CD8-positive, alpha-beta memory T cell (primary cell): ENCODE data around the gene ZCCHC7. TPM values are rescaled to one million over a fixed set of nuclear protein-coding genes. Genes with fewer than 3 reads are reported as not detected.

Experiments
- CTCF ChIA-PET: fragments of 350-600 bp; sonication (Branson Sonifier 250); formaldehyde crosslinking; loops from one replicate; lab custom pipeline; 2021; ENCODE audit warnings: antibody characterized with exemption; lab: Charles Lee
- POLR2A ChIA-PET: fragments of 350-600 bp; sonication (Branson Sonifier 250); formaldehyde crosslinking; loops from one replicate; lab custom pipeline; 2021; ENCODE audit warnings: antibody characterized with exemption; lab: Charles Lee
- DNase-seq, 5 donors: peaks; one replicate each; pipeline versions ENCODE4 v3.0.0 to v3.0.0-alpha.2; 2020 to 2022; ENCODE audit warnings: mixed read lengths in 1 of 5
- H3K27ac ChIP-seq: one replicate; pipeline ENCODE4 v1.7.0; 2013; ENCODE audit warnings: low read depth, mild to moderate bottlenecking, low read length, moderate library complexity
- H3K27me3 ChIP-seq: 2 replicates; pipeline ENCODE4 v1.7.0; 2013; ENCODE audit warnings: low read length, mild to moderate bottlenecking; ENCODE audit not compliant: insufficient read depth, poor library complexity, severe bottlenecking
- H3K36me3 ChIP-seq: 2 replicates; pipeline ENCODE4 v1.7.0; 2013; ENCODE audit warnings: mild to moderate bottlenecking, low read length, moderate library complexity; ENCODE audit not compliant: insufficient read depth
- H3K4me1 ChIP-seq: 2 replicates; pipeline ENCODE4 v1.7.0; 2013; ENCODE audit warnings: mild to moderate bottlenecking, low read length, moderate library complexity; ENCODE audit not compliant: insufficient read depth
- H3K4me3 ChIP-seq: 2 replicates; pipeline ENCODE4 v1.7.0; 2013; ENCODE audit warnings: mild to moderate bottlenecking, low read length
- H3K9me3 ChIP-seq: 2 replicates; pipeline ENCODE4 v1.7.0; 2013; ENCODE audit warnings: mild to moderate bottlenecking, low read length
- H3K27ac Mint-ChIP-seq, 8 donors: one replicate each; pipeline ENCODE4 v1.8.0; 2020 to 2021; ENCODE audit warnings: mixed read lengths in 8 of 8, mild to moderate bottlenecking in 6 of 8, inconsistent platforms in 3 of 8, moderate library complexity in 3 of 8
- H3K27me3 Mint-ChIP-seq, 2 donors: one replicate each; pipeline ENCODE4 v1.8.0; 2020 to 2021; ENCODE audit warnings: mixed read lengths in 2 of 2, mild to moderate bottlenecking in 1 of 2, moderate library complexity in 1 of 2
- H3K36me3 Mint-ChIP-seq, 3 donors: one replicate each; pipeline ENCODE4 v1.8.0; 2020 to 2021; ENCODE audit warnings: mixed read lengths in 3 of 3, inconsistent platforms in 1 of 3, mild to moderate bottlenecking in 1 of 3
- H3K4me1 Mint-ChIP-seq, 3 donors: one replicate each; pipeline ENCODE4 v1.8.0; 2020 to 2021; ENCODE audit warnings: mixed read lengths in 3 of 3, inconsistent platforms in 1 of 3, mild to moderate bottlenecking in 1 of 3
- H3K4me3 Mint-ChIP-seq, 7 donors: one replicate each; pipeline ENCODE4 v1.8.0; 2020 to 2021; ENCODE audit warnings: mixed read lengths in 7 of 7, mild to moderate bottlenecking in 6 of 7, moderate library complexity in 4 of 7, inconsistent platforms in 2 of 7
- H3K9me3 Mint-ChIP-seq, 5 donors: one replicate each; pipeline ENCODE4 v1.8.0; 2020 to 2022; ENCODE audit warnings: mixed read lengths in 5 of 5, mild to moderate bottlenecking in 3 of 5, moderate library complexity in 2 of 5, inconsistent platforms in 1 of 5
- polyA plus RNA-seq: library from polyadenylated mRNA; unstranded; fragments of 300-500 nt; fragmentation: Illumina TruSeq; gene quantifications from one replicate; pipeline ENCODE4 v1.2.3, GENCODE V29; 2021
- total RNA-seq, 2 experiments: library from RNA; stranded (reverse); gene quantifications; one replicate each; pipeline ENCODE4 v1.2.3, GENCODE V29; 2021

ZCCHC7 gene
- total and polyA plus RNA-seq, 3 experiments from 2014 or later: 25.6 to 35.2 (median 27.1) TPM

- no peak overlapping the region for H3K4me3 Mint-ChIP-seq
- H3K36me3 ChIP-seq: no peaks in the 10 kb centered on the region
- CTCF ChIA-PET: interaction anchor here (1.1 kb wide), 1 partner anchor 10 kb away, joined by 3 read pairs; no protein-coding TSS in a partner anchor
- H3K4me1 ChIP-seq: no peaks in the 10 kb centered on the region
- POLR2A ChIA-PET: no interaction called here
- H3K36me3 Mint-ChIP-seq: peaks cover 10 to 34% (median 24%) of the 10 kb centered on the region in 3 donors
- H3K4me3 ChIP-seq: no peak overlapping the region
- no peaks in the 10 kb centered on the region for H3K9me3 Mint-ChIP-seq
- peaks cover 6 to 26% (median 8%) of the 10 kb centered on the region in 3 donors for H3K4me1 Mint-ChIP-seq
- H3K27ac Mint-ChIP-seq: no peak overlapping the region
- no peaks in the 10 kb centered on the region for H3K9me3 ChIP-seq
- no peak for DNase-seq
- H3K27ac ChIP-seq: no peak overlapping the region
- no peaks in the 10 kb centered on the region for H3K27me3 ChIP-seq
- H3K27me3 Mint-ChIP-seq: no peaks in the 10 kb centered on the region
Observed at GRCh38 chr9:37251452-37251851, 131.1 kb downstream of the ZCCHC7 start.

DNA sequence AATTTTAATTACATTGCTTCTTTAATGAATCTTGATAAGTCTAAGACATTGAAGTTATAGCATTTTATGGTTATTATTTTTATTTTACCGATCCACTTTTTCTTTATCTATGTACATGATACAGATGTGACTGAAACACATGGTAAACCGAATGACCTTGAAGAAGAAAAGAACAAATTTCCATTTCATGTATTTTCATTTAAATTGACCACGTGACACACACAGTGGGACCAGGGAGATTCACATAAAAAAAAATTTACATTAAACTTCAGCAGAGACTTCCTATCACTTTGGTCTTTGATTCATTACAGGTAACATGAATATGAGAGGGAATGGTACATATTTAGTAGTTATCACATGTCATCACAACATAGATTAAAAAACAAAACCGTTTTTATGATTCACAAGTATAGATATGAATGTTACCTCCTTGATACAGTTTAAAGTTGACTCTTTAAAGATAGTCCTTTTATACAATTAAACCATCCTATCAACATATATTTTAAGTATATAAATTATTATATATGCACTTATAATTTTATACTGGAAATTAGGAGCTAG, 133.1 kb downstream of the ZCCHC7 start:
- Mint-ChIP-seq H3K9me3 (no peaks in the 10 kb centered on the region), H3K27ac (no peak overlapping the region), H3K4me3 (no peak overlapping the region), H3K36me3 (peaks cover 14 to 38% (median 24%) of the 10 kb centered on the region in 3 donors), H3K4me1 (peaks cover 0 to 28% (median 6%) of the 10 kb centered on the region in 3 donors), H3K27me3 (no peaks in the 10 kb centered on the region)
- H3K27ac ChIP-seq: no peak overlapping the region
- H3K4me1 ChIP-seq: no peaks in the 10 kb centered on the region
- no peak for DNase-seq
- no peak overlapping the region for H3K4me3 ChIP-seq
- ChIA-PET POLR2A (no interaction called here), CTCF (no interaction called here)
- no peaks in the 10 kb centered on the region for H3K27me3 ChIP-seq
- no peaks in the 10 kb centered on the region for H3K9me3 ChIP-seq
- H3K36me3 ChIP-seq: no peaks in the 10 kb centered on the region

- no peak overlapping the region for H3K4me3 Mint-ChIP-seq
- no peaks in the 10 kb centered on the region for H3K4me1 ChIP-seq
- no peaks in the 10 kb centered on the region for H3K27me3 ChIP-seq
- no peak overlapping the region for H3K4me3 ChIP-seq
- ChIA-PET POLR2A (interaction anchor here (0.5 kb wide), 1 partner anchor 519 kb away, joined by 3 read pairs; no protein-coding TSS in a partner anchor), CTCF (no interaction called here)
- no peak overlapping the region for H3K27ac Mint-ChIP-seq
- H3K36me3 Mint-ChIP-seq: peaks cover 7 to 25% (median 13%) of the 10 kb centered on the region in 3 donors
- H3K27me3 Mint-ChIP-seq: no peaks in the 10 kb centered on the region
- peaks cover 2 to 29% (median 10%) of the 10 kb centered on the region in 3 donors for H3K4me1 Mint-ChIP-seq
- DNase-seq: no peak
- H3K9me3 ChIP-seq: no peaks in the 10 kb centered on the region
- H3K36me3 ChIP-seq: no peaks in the 10 kb centered on the region
- H3K9me3 Mint-ChIP-seq: no peaks in the 10 kb centered on the region
- H3K27ac ChIP-seq: no peak overlapping the region
Observed at GRCh38 chr9:37255187-37255586, 134.8 kb downstream of the ZCCHC7 start.

GRCh38 chr9:37255944-37256862, 135.8 kb downstream of the ZCCHC7 start:
- no peak for DNase-seq
- Histone ChIP-seq H3K9me3 (no peaks in the 10 kb centered on the region), H3K4me1 (no peaks in the 10 kb centered on the region), H3K36me3 (no peaks in the 10 kb centered on the region), H3K27me3 (no peaks in the 10 kb centered on the region), H3K4me3 (no peak overlapping the region), H3K27ac (no peak overlapping the region)
- CTCF ChIA-PET: interaction anchor here (1.1 kb wide), 1 partner anchor 48 kb away, joined by 3 read pairs; no protein-coding TSS in a partner anchor
- Mint-ChIP-seq H3K27me3 (no peaks in the 10 kb centered on the region), H3K9me3 (no peaks in the 10 kb centered on the region), H3K36me3 (peaks cover 7 to 21% (median 16%) of the 10 kb centered on the region in 3 donors), H3K4me3 (no peak overlapping the region), H3K4me1 (peaks cover 10 to 28% (median 12%) of the 10 kb centered on the region in 3 donors), H3K27ac (no peak overlapping the region)
- POLR2A ChIA-PET: no interaction called here

DNA sequence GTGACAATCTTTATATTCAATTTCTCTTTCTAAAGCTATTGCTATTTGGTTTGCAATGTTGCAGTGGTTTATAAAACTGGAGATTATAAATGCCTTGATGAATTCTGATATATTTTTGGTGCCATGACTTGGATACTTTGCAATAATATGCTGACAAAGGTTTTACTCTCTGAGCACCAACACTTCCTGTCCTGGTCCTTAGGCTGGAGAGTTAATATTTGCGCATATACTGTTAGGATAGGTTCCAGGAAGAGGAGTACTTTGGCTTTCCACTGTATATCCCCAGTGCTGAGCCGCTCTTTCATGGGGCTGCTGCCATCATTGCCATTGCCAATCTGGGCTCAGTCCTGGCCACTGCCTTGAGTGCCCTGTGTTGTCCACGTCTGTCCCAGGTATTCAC, 139.6 kb downstream of the ZCCHC7 start:
- H3K36me3 ChIP-seq: no peaks in the 10 kb centered on the region
- Mint-ChIP-seq H3K4me1 (peaks cover 12 to 37% (median 18%) of the 10 kb centered on the region in 3 donors), H3K27ac (no peak overlapping the region), H3K4me3 (no peak overlapping the region), H3K36me3 (peaks cover 3 to 17% (median 10%) of the 10 kb centered on the region in 3 donors), H3K27me3 (no peaks in the 10 kb centered on the region), H3K9me3 (no peaks in the 10 kb centered on the region)
- no peak overlapping the region for H3K4me3 ChIP-seq
- POLR2A ChIA-PET: no interaction called here
- no peak for DNase-seq
- no peaks in the 10 kb centered on the region for H3K4me1 ChIP-seq
- no peaks in the 10 kb centered on the region for H3K9me3 ChIP-seq
- no peaks in the 10 kb centered on the region for H3K27me3 ChIP-seq
- CTCF ChIA-PET: no interaction called here
- H3K27ac ChIP-seq: no peak overlapping the region

- H3K4me1 Mint-ChIP-seq: peaks cover 9 to 33% (median 21%) of the 10 kb centered on the region in 3 donors
- no peak overlapping the region for H3K4me3 Mint-ChIP-seq
- Histone ChIP-seq H3K27me3 (no peaks in the 10 kb centered on the region), H3K27ac (no peak overlapping the region), H3K9me3 (no peaks in the 10 kb centered on the region), H3K4me3 (no peak overlapping the region), H3K36me3 (no peaks in the 10 kb centered on the region), H3K4me1 (no peaks in the 10 kb centered on the region)
- no peaks in the 10 kb centered on the region for H3K9me3 Mint-ChIP-seq
- no peaks in the 10 kb centered on the region for H3K27me3 Mint-ChIP-seq
- H3K36me3 Mint-ChIP-seq: peaks cover 0 to 11% (median 9%) of the 10 kb centered on the region in 3 donors
- peak overlapping the region in 3 of 8 donors; percentile 28 to 41 (median 34) for H3K27ac Mint-ChIP-seq
- ChIA-PET POLR2A (no interaction called here), CTCF (no interaction called here)
- no peak for DNase-seq
Observed at GRCh38 chr9:37262410-37262809, 142.0 kb downstream of the ZCCHC7 start.

GRCh38 chr9:37264539-37264938, 144.2 kb downstream of the ZCCHC7 start:
- ChIA-PET CTCF (no interaction called here), POLR2A (no interaction called here)
- Mint-ChIP-seq H3K27ac (peak overlapping the region in 1 of 8 donors; percentile 2), H3K9me3 (no peaks in the 10 kb centered on the region), H3K36me3 (peaks cover 5 to 10% (median 9%) of the 10 kb centered on the region in 3 donors), H3K27me3 (no peaks in the 10 kb centered on the region), H3K4me3 (no peak overlapping the region), H3K4me1 (peaks cover 9 to 27% (median 24%) of the 10 kb centered on the region in 3 donors)
- no peak overlapping the region for H3K27ac ChIP-seq
- no peaks in the 10 kb centered on the region for H3K36me3 ChIP-seq
- no peaks in the 10 kb centered on the region for H3K9me3 ChIP-seq
- H3K4me3 ChIP-seq: no peak overlapping the region
- no peaks in the 10 kb centered on the region for H3K4me1 ChIP-seq
- no peak for DNase-seq
- H3K27me3 ChIP-seq: no peaks in the 10 kb centered on the region

GRCh38 chr9:37266630-37267029, 146.3 kb downstream of the ZCCHC7 start:
- Mint-ChIP-seq H3K4me1 (peaks cover 10 to 20% (median 20%) of the 10 kb centered on the region in 3 donors), H3K27ac (no peak overlapping the region), H3K36me3 (peaks cover 0 to 9% (median 8%) of the 10 kb centered on the region in 3 donors), H3K27me3 (no peaks in the 10 kb centered on the region), H3K9me3 (no peaks in the 10 kb centered on the region), H3K4me3 (no peak overlapping the region)
- Histone ChIP-seq H3K4me3 (no peak overlapping the region), H3K4me1 (no peaks in the 10 kb centered on the region), H3K27ac (no peak overlapping the region), H3K27me3 (no peaks in the 10 kb centered on the region), H3K36me3 (no peaks in the 10 kb centered on the region), H3K9me3 (no peaks in the 10 kb centered on the region)
- CTCF ChIA-PET: no interaction called here
- POLR2A ChIA-PET: no interaction called here
- DNase-seq: no peak
